Astrocyte (in vitro differentiated cells and primary cell): ENCODE data around the gene KSR2.

ENCODE experiments used
- CTCF ChIP-seq: IDR thresholded peaks from 2 replicates; pipeline ENCODE4 v1.5.1; 2011; ENCODE audit warnings: low read depth, mild to moderate bottlenecking, inconsistent platforms, low read length, moderate library complexity; ENCODE audit not compliant: insufficient read depth
- EZH2 ChIP-seq: IDR thresholded peaks from 2 replicates; pipeline ENCODE4 v1.6.1; 2012; ENCODE audit warnings: mild to moderate bottlenecking, low read length, inconsistent platforms; ENCODE audit not compliant: insufficient read depth

GRCh38 chr12:117710121-117710520 is 258.7 kb downstream of the KSR2 start:
- TF ChIP-seq CTCF = no peak
- TF ChIP-seq EZH2 = no peak
